Measurements from ENCODE around the gene INPP5D. TPM values are rescaled to one million over a fixed set of nuclear protein-coding genes. Genes with fewer than 3 reads are reported as not detected.

INPP5D gene
- total and polyA plus RNA-seq, 4 donors = 2.9 to 18.8 (median 6.6) TPM

- no peaks in the 10 kb centered on the region for H3K9me3 ChIP-seq (ENCODE audit: control insufficient read depth in 4 of 4, low read length in 3 of 4)
- DNase-seq (ENCODE audit: low spot score) = no peak
- H3K27me3 ChIP-seq (ENCODE audit: control insufficient read depth in 4 of 4, insufficient read depth in 4 of 4, low read length in 3 of 4) = no peaks in the 10 kb centered on the region
- 67% methylated on average over 4 of the region's 4 CpGs for WGBS
- H3K4me1 ChIP-seq (ENCODE audit: control insufficient read depth in 4 of 4, insufficient read depth in 4 of 4, low read length in 3 of 4) = peaks cover 0 to 3% (median 0%) of the 10 kb centered on the region in 4 donors
- no peak overlapping the region for H3K9ac ChIP-seq (ENCODE audit: low read depth in 1 of 2, low read length in 2 of 2)
- no peak for TF ChIP-seq JUND (IDR thresholded peaks at IDR 0.05)
- TF ChIP-seq HNF4G (IDR thresholded peaks at IDR 0.05) = no peak
- TF ChIP-seq NR2F2 (IDR thresholded peaks at IDR 0.05) = no peak
- TF ChIP-seq EGR1 (IDR thresholded peaks at IDR 0.05; ENCODE audit: low read depth in 2 of 2) = no peak
- no peak for TF ChIP-seq RAD21 (IDR thresholded peaks at IDR 0.05)
- no peak for TF ChIP-seq RXRA (IDR thresholded peaks at IDR 0.05)
- no peak for TF ChIP-seq REST (IDR thresholded peaks at IDR 0.05)
- H3K27ac ChIP-seq (ENCODE audit: low read depth in 1 of 2, low read length in 2 of 2) = no peak overlapping the region
- peaks cover 0 to 4% (median 0%) of the 10 kb centered on the region in 4 donors for H3K36me3 ChIP-seq (ENCODE audit: control insufficient read depth in 4 of 4, insufficient read depth in 3 of 4, low read depth in 1 of 4, low read length in 3 of 4)
- no peak overlapping the region for H3K4me3 ChIP-seq (ENCODE audit: low read depth in 1 of 3, low read length in 3 of 3)
These were observed 105.4 kb downstream of the INPP5D start for GRCh38 chr2:233165543-233165894.

GRCh38 chr2:233165895-233166661 is 105.9 kb downstream of the INPP5D start:
- DNase-seq (ENCODE audit: low spot score) = peak; percentile 79
- peaks cover 0 to 3% (median 0%) of the 10 kb centered on the region in 4 donors for H3K4me1 ChIP-seq (ENCODE audit: control insufficient read depth in 4 of 4, insufficient read depth in 4 of 4, low read length in 3 of 4)
- H3K36me3 ChIP-seq (ENCODE audit: control insufficient read depth in 4 of 4, insufficient read depth in 3 of 4, low read depth in 1 of 4, low read length in 3 of 4) = peaks cover 0 to 4% (median 0%) of the 10 kb centered on the region in 4 donors
- H3K9me3 ChIP-seq (ENCODE audit: control insufficient read depth in 4 of 4, low read length in 3 of 4) = no peaks in the 10 kb centered on the region
- WGBS = 53% methylated on average over 19 of the region's 19 CpGs
- no peaks in the 10 kb centered on the region for H3K27me3 ChIP-seq (ENCODE audit: control insufficient read depth in 4 of 4, insufficient read depth in 4 of 4, low read length in 3 of 4)
- TF ChIP-seq RAD21 (IDR thresholded peaks at IDR 0.05) = no peak
- no peak for TF ChIP-seq ATF3 (IDR thresholded peaks at IDR 0.05)
- TF ChIP-seq JUND (IDR thresholded peaks at IDR 0.05) = no peak
- no peak for TF ChIP-seq SP1 (IDR thresholded peaks at IDR 0.05)
- TF ChIP-seq TAF1 (conservative IDR thresholded peaks at IDR 0.05) = no peak
- no peak for TF ChIP-seq CTCF (IDR thresholded peaks at IDR 0.05; ENCODE audit: low read depth, low read length, missing input control)
- no peak for TF ChIP-seq NR2F2 (IDR thresholded peaks at IDR 0.05)
- TF ChIP-seq REST (IDR thresholded peaks at IDR 0.05) = no peak
- TF ChIP-seq FOXA1 (IDR thresholded peaks at IDR 0.05) = no peak
- TF ChIP-seq YY1 (IDR thresholded peaks at IDR 0.05) = no peak
- TF ChIP-seq RXRA (IDR thresholded peaks at IDR 0.05) = no peak
- no peak for TF ChIP-seq HNF4A (conservative IDR thresholded peaks at IDR 0.05)
- TF ChIP-seq HNF4G (IDR thresholded peaks at IDR 0.05) = no peak
- TF ChIP-seq ZBTB33 (IDR thresholded peaks at IDR 0.05) = no peak
- TF ChIP-seq FOXA2 (IDR thresholded peaks at IDR 0.05) = no peak
- no peak for TF ChIP-seq GABPA (IDR thresholded peaks at IDR 0.05 in 1 of 2, conservative IDR thresholded peaks at IDR 0.05 in 1 of 2)
- TF ChIP-seq EGR1 (IDR thresholded peaks at IDR 0.05; ENCODE audit: low read depth in 2 of 2) = no peak
- H3K4me3 ChIP-seq (ENCODE audit: low read depth in 1 of 3, low read length in 3 of 3) = no peak overlapping the region
- H3K27ac ChIP-seq (ENCODE audit: low read depth in 1 of 2, low read length in 2 of 2) = no peak overlapping the region
- H3K9ac ChIP-seq (ENCODE audit: low read depth in 1 of 2, low read length in 2 of 2) = no peak overlapping the region

All from liver (tissue), 9 donors.